Kidney glomerular epithelial cell (primary cell): ENCODE data around the gene DGKG.

Experiments used
- DNase-seq: peaks from one replicate; lab custom pipeline; 2025; lab: John Stamatoyannopoulos, UW

DGKG gene

DNA sequence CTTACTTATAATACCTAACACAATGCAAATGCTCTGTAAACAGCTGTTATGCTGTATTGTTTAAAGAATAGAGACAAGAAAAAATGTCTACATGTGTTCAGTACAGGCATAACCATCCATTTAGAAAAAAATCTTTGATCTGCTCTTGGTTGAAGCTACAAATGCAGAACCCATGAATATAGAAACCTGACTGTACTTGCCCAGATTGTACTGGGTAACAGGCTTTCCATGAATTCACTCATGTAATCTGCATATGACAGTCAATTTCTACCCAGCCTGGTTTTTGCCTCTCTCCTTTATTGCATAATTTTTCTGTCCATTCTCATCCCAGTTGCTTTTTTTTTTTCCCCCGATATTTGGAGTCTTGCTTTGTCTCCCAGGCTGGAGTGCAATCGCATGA lies 190.5 kb downstream of the DGKG start:
- DNase-seq = no peak

DNA sequence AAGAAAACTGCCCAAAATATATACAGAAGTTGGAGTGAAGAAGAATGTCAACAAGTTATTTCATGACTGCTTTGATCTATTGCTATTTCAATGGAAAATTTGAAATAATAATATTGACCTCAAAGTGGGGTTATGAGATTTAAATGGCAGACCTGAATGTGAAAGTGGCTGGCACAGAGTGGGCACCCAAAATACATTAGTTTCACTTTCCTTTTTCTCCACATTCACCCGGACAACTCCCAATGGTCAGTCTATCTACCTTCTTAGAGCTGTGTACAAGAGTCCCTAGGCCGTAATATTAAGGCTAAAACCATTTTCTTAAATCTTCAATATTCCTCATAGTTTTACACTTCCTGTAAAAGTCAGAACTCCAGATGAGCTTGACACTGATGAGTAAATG lies 191.5 kb downstream of the DGKG start:
- DNase-seq = no peak

- DNase-seq = no peak
Observed at GRCh38 chr3:186169379-186169778, 192.7 kb downstream of the DGKG start.

DNA sequence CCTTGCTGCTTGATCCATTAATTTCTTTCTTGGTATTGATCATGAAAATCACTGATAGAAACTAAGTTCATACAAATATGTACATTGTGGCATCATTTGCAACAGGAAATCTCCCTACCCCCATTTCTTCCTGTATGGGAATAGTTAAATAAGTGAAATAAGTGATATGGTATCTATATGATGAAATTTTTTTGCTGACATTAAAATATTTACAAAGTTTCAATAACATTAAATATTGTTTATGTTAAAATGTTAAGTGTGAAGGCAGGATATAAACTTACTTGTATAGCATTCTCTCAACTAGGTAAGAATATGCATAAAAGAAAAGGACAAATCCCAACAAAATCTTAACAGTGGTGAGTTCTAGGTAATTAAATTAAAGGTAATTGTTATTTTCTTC lies 193.1 kb downstream of the DGKG start:
- DNase-seq = no peak

DNA sequence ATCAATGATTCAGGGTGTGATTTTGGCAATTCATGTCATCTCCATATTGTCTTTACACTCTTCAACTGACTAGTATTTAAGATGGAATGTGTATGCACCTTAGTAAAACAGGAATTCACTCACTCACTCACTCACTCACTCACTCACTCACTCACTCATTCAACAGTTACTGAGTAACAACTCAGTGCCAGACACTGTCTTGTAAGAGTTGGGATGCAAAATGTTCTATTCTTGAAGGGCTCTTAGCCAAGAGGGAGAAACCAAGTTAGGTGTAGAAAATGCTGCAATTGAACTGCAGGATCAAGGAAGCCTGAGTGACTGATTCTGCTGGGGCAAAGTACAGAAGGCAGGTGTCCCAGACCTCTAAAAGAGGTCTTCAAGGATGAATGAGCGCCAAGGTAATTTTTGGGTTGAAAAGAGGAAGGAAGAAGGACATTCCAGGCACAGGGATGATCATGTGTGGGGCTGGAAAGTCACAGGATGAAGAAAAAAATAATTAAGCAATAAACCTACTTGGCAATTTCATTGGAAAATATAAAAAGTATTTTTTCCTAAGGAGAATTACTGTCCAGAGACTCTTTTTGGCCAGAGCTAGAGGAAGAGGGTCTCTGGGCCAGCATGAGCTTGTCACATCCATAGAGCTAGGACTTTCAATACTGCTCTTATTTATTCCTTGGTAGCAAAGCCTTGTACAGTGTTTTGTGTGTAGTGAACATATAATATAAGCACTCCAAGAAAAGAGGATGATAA lies 194.2 kb downstream of the DGKG start:
- DNase-seq = no peak

- no peak for DNase-seq
Observed at GRCh38 chr3:186166491-186167288, 195.3 kb downstream of the DGKG start.

DNA sequence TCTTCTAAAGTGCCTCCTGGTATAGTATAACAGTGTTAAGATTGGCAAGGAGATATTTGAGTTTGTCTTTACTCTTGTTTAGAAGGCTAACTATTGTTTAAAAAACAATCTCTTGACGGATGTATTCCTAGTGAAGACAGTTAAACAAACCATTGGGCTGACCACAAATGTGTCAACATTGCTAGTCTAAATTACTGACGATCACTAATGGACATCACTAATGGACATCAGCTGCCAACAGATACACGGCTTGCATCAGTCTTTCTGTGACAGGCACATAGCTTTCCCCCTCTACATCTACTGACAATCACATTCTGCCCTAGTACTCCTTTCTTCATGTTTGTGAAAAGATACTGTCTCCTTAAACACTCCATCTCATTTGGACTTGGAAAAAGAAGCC lies 196.0 kb downstream of the DGKG start:
- no peak for DNase-seq

GRCh38 chr3:186165331-186165730 lies 196.7 kb downstream of the DGKG start:
- DNase-seq = no peak

GRCh38 chr3:186164696-186165095 lies 197.3 kb downstream of the DGKG start:
- no peak for DNase-seq

DNA sequence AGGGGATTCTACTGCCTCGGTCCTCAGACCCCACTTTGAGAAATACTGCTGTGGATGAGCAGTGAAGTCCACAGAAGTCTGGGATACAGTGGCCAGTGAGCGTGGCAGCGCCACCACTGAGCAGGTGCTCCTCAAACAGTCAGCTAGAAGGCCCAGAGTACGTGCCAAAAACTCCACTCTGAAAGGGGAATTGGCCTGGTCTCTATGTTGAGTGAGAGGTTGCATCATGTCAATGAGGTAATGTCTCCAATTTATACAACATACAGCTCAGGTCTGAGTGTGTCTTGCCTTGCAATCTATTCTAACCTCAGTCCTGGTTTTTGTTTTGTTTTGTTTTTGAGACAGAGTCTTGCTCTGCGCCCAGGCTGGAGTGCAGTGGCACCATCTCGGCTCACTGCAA lies 199.8 kb downstream of the DGKG start:
- no peak for DNase-seq

- DNase-seq = no peak
Observed at GRCh38 chr3:186160691-186161243, 201.3 kb downstream of the DGKG start.

DNA sequence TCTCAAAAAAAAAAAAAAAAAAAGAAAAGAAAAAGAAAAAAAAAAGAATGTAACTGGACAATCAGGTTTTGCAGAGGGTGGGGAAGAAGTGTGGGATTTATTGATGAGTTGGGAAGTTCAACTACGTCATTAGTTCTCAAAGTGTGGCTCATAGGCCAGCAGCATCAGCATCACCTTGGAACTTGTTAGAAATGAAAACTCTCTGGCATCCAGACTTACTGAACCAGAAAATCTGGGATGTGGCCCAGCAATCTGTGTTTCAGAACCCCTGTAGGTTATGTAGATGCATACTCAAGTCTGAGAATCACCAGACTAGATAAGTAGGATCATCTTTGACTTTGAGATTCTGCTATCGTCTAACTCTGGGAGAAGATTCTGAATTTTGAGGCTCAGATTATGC lies 207.4 kb downstream of the DGKG start:
- no peak for DNase-seq

- no peak for DNase-seq
Observed at GRCh38 chr3:186152889-186153292, 209.1 kb downstream of the DGKG start.

- no peak for DNase-seq
Observed at GRCh38 chr3:186152361-186152798, 209.7 kb downstream of the DGKG start.

- no peak for DNase-seq
Observed at GRCh38 chr3:186151077-186151971, 210.7 kb downstream of the DGKG start.

DNA sequence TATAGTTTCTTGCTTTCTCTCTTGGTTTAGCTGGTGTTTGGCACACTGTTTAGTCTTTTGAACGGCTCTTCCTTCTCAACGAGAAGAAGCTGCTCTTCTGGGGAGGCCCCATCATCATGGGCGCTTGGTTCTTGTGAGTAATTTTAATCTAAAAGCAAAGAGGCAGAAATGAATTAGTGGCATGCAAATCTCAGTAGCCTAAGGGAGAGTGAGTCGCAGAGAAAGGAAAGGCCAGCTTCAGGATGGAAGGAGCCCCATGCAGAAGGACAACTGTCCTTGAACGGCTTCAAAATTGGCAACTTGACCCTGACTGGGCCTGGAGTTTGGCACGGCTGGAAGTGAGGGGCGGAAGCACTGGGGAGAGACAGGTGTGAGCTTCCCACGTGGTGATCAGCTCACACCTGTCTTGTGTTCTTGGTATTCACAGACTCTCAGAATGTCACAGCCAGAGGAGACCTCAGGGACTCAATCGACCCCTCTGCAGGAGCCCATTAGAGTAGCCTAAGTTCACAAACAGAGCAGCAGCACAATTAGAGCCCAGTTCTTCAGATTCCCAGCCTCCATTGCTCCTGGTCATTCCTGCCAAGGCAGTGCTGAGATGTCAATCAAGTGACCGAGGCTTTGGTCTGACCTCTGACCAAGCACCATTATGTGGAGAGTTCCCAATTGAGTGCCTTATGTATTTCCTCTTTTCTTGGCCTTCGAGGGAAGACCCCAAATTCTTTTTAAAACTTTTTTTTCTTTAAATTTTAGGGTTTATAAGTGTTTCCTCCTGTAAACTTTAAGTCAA lies 211.8 kb downstream of the DGKG start:
- DNase-seq = no peak

DNA sequence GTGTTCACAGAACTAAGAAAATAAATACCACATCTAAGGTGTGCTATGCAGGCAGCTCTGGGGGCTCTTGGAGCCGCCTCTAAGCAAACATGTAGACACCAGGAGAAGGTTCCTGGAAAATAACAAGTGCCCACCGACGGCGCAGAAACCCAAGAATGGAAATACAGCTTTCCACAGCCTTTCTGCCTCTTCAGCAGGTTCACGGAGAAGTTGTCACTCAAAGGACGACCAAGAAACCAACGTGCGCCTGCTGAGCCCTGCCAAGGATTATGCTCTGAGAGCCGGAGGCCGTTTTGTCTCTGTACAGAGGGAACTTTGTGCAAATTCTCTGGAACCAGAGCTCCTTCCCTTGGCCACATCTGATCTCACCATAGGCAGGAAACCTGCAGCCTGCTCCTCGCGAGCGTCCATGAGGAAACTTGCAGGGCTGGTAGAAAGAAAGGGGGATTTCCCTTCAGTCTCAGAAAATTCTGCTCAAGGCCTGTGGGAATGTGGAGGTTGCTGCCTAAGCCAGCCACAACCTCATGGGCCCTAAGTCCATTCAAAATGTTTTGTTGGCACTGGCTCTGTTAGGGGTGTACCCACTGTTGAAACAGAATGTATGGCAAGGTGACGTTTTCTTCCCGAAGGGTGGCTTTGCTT lies 212.6 kb downstream of the DGKG start:
- DNase-seq = no peak

- DNase-seq = no peak
Observed at GRCh38 chr3:186144257-186144656, 217.8 kb downstream of the DGKG start.

DNA sequence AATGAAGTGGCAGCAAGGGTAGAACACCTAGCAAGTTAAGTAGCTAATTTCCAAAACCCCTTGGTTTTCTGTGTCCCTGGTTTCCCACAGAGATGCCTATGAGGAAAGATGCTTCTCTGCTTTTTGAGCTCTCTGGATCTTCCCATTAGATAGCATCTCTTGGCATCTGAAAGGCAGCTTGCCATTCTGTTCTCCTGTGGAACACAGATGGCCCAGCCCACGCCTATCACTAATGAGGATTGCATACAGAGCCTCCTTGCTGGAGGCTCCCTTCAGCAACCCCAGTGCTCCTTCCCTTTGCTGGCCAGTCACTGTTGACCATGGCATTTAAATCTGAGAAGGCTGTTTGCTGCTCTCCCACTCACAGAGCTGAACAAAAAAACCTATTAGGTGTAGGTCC lies 218.8 kb downstream of the DGKG start:
- DNase-seq = no peak

GRCh38 chr3:186142393-186142932 lies 219.6 kb downstream of the DGKG start:
- no peak for DNase-seq

GRCh38 chr3:186141790-186142189 lies 220.2 kb downstream of the DGKG start:
- no peak for DNase-seq
